NCI-H2029 (cell line): Measurements from ENCODE around the gene CNFN.

ENCODE experiments used
- DNase-seq: peaks from one replicate; lab custom pipeline; 2025; lab: John Stamatoyannopoulos, UW

Gene CNFN

GRCh38 chr19:42375415-42376176 is 14.5 kb downstream of the CNFN start:
- no peak for DNase-seq

GRCh38 chr19:42374826-42375376 is 15.2 kb downstream of the CNFN start:
- no peak for DNase-seq

GRCh38 chr19:42370626-42371175 is 19.4 kb downstream of the CNFN start:
- no peak for DNase-seq

- no peak for DNase-seq
Measured at GRCh38 chr19:42370068-42370520, 20.0 kb downstream of the CNFN start.

GRCh38 chr19:42369433-42370067 is 20.5 kb downstream of the CNFN start:
- no peak for DNase-seq

GRCh38 chr19:42368765-42369164 is 21.3 kb downstream of the CNFN start:
- DNase-seq = no peak

- no peak for DNase-seq
Measured at GRCh38 chr19:42368360-42368759, 21.7 kb downstream of the CNFN start.

GRCh38 chr19:42367929-42368328 is 22.2 kb downstream of the CNFN start:
- no peak for DNase-seq

- DNase-seq = no peak
Measured at GRCh38 chr19:42366673-42367072, 23.4 kb downstream of the CNFN start.

- no peak for DNase-seq
Measured at GRCh38 chr19:42363614-42364346, 26.3 kb downstream of the CNFN start.

- DNase-seq = no peak
Measured at GRCh38 chr19:42362891-42363440, 27.1 kb downstream of the CNFN start.

- DNase-seq = no peak
Measured at GRCh38 chr19:42362342-42362741, 27.8 kb downstream of the CNFN start.

- DNase-seq = no peak
Measured at GRCh38 chr19:42361545-42361910, 28.6 kb downstream of the CNFN start.

- DNase-seq = no peak
Measured at GRCh38 chr19:42360787-42361544, 29.1 kb downstream of the CNFN start.

- DNase-seq = no peak
Measured at GRCh38 chr19:42357290-42357689, 32.8 kb downstream of the CNFN start.

- no peak for DNase-seq
Measured at GRCh38 chr19:42356686-42357085, 33.4 kb downstream of the CNFN start.

GRCh38 chr19:42355896-42356295 is 34.2 kb downstream of the CNFN start:
- no peak for DNase-seq

- DNase-seq = no peak
Measured at GRCh38 chr19:42353341-42354015, 36.6 kb downstream of the CNFN start.

GRCh38 chr19:42352301-42353259 is 37.5 kb downstream of the CNFN start:
- peak; percentile 72 for DNase-seq
